HG02943 (cell line): ENCODE measurements around the gene ESF1.

Experiments
- ATAC-seq: cut with Tn5 transposase; IDR thresholded peaks from one replicate; pipeline ENCODE4 v1.9.1; 2021; ENCODE audit warnings: mild to moderate bottlenecking, low read depth, moderate library complexity; ENCODE audit not compliant: unreplicated experiment

The ESF1 gene, protein sequence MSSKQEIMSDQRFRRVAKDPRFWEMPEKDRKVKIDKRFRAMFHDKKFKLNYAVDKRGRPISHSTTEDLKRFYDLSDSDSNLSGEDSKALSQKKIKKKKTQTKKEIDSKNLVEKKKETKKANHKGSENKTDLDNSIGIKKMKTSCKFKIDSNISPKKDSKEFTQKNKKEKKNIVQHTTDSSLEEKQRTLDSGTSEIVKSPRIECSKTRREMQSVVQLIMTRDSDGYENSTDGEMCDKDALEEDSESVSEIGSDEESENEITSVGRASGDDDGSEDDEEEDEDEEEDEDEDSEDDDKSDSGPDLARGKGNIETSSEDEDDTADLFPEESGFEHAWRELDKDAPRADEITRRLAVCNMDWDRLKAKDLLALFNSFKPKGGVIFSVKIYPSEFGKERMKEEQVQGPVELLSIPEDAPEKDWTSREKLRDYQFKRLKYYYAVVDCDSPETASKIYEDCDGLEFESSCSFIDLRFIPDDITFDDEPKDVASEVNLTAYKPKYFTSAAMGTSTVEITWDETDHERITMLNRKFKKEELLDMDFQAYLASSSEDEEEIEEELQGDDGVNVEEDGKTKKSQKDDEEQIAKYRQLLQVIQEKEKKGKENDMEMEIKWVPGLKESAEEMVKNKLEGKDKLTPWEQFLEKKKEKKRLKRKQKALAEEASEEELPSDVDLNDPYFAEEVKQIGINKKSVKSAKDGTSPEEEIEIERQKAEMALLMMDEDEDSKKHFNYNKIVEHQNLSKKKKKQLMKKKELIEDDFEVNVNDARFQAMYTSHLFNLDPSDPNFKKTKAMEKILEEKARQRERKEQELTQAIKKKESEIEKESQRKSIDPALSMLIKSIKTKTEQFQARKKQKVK

DNA sequence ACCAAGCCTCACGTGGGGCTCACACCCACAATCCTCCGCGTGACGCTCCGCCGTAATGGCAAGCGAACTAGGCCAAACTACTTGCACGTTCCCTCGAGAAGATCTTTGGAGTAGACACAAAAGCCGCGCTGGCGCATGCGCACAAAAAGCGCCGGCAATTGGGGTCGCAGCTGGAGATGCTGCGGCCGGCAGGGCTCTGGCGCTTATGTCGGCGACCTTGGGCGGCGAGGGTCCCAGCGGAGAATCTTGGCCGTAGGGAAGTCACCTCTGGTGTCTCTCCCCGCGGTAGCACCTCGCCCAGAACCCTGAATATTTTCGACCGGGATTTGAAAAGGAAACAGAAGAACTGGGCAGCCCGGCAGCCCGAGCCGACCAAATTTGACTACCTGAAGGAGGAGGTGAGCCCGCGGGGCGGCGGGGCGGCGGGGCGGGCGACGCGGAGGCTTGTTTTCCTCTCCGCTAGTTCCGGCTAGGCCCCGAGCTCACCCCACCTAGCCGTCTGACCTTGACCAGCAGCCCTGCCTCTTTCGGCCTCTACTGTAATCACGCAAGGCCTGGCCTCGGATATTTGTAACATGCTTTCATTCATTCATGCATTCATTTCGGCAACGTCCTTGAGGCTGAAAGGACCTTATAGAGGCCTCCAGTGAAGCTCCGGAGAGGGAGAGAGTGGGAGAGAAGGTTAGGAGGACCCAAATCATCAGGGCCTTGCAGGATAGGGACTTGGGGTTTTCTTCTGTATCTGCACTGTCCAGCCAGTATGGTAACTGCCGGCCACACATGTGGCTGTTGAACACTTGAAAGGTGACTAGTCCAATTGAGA lies at the start of gene ESF1, which contains the start of gene NDUFAF5:
Gene ESF1 (minus strand): TSS at position 27 of the 823 bp plus-strand sequence. CDS start 1,779 bp downstream, outside the sequence.
Gene NDUFAF5 (plus strand): TSS at position 136 of the 823 bp plus-strand sequence. CDS start 41 bp downstream, at position 177.
- peak; percentile 95 for ATAC-seq

DNA sequence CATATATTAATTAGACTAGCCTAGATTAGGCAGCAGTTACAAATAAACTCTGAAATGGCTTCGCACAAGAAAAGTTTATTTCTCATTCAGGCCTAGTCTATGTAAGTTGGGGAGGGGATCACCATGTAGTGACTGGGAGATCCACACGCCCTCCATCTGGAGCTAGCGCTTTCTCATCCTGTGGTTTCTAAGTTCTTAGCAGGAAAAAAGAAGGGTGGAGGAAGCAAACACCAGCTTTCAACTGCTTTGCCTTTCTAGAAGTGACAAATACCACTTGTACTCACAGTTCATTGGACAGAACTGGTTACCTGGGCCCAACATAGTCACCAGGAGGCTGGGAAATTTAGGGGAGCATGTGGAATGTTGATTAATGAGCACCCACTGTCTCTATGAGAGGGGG lies 46.8 kb upstream of the ESF1 start:
- no peak for ATAC-seq

DNA sequence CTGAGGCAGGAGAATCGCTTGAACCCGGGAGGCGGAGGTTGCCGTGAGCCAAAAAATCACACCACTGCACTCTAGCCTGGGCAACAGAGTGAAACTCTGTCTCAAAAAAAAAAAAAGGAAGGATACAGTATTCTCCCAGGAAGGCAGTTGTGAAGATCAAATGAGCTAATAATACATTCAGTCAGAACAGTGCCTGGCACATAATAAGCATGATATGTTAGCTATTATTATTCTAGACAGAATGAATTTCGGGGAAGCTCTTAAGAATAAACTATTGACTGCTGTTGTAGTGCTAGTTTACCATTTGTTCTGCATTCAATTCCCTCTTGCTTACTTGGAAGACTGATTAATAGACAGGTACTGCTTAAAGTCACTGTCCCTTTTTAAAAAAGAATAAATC lies 40.7 kb upstream of the ESF1 start:
- no peak for ATAC-seq

DNA sequence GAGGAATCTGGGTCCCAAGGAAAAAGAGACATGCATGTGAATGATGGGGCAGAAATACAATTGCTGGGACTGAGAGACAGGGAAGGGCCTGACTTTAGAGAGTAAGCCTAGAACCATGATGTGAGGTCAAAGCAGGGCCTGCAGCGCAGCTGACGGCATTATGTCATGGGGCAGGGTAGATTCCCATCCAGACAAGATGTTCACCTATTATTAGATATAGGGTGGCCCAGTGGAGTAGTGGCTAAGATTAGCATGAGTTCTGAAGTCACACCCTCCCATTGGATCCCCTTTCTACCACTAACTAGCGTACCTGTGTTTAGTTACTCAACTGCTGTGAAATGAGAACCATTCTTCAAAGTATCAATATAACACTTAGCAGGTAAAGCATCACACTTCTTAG lies 39.7 kb upstream of the ESF1 start:
- ATAC-seq = no peak

DNA sequence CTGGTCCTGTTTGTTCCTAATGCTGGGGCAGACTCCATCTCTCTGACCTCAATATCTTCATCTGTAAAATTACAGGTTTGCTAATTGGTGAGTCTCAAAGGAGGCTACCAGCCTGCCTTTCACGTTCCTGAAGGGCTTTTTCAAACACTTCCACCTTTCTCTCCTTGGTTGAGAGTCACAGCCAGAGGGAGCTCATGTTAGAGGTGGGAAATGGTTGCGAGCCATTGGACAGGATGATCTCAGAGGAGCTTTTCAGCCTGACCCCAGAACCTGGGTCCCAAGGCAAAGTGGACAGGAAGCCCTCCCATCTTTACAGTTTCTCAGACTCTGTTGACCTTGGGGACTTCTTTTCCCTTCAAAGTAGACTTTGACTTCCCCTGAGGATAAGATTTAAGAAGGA lies 37.7 kb upstream of the ESF1 start:
- no peak for ATAC-seq

DNA sequence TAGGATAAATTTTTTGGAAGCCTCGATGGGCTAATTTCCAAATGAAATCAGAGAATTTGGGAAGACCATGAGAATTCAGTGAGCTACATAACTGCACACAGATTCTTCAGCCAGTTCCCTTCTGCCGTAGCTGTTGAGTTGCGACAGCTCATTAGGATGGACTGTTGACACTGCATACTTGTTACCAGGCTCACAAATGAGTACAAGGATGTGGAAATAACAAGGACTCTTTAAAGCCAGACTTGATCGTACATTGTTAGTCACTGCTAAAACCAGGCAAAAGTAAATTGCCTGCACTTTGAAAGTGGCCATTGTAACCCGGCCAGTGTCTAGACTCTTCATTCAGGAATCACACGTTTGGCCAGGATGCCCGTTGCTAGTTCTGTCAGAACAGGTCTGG lies 37.2 kb upstream of the ESF1 start:
- ATAC-seq = no peak

DNA sequence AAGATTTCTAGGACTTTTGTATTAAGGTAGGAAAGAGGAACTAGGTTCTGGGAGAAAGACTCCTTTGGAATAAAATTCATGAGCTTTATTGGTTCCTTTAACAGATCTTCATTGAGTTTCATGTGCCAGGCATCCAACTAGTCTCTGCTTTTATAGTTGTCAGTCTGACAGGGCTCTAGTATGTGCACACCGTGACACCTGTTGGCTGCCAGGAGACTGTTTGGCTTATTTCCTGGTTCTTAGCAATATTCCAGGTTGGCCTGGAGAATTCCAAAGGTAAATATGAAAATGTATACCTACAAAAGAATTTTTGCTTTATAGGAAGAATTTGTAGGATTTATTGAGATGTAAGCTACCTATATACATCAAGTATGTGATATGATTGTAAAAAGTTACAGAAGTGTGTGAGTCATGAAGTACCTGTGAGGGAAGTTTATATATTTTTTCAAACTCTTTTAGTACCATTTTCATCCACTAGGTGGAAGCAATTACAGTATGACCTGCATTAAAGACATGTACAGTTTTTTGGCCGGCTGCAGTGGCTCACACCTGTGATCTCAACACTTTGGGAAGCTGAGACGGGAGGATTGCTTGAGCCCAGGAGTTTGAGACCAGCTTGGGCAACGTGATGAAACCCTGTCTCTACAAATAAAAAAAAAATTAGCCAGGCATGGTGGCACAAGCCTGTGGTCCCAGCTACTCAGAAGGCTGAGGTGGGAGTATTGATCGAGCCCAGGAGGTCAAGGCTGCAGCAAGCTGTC lies 35.3 kb upstream of the ESF1 start:
- ATAC-seq = peak; percentile 76

DNA sequence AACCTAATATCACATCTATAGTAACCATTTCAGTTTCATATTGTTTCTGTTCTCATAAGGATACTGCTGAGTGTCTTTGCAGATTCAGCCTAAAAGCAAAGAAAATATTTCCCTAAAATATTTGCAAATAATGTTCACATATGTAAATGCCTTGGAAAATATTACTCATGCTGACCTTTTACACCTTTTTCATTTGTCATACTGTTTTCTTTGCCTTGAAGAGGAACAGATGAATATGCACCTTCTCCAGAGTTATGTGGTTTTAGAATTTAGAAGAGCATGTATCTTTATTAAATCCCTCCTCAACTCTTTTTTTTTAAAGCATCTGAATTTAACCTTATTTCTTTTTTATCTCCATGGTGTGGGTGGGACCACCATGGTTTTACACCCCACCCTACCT lies 32.6 kb upstream of the ESF1 start:
- no peak for ATAC-seq

DNA sequence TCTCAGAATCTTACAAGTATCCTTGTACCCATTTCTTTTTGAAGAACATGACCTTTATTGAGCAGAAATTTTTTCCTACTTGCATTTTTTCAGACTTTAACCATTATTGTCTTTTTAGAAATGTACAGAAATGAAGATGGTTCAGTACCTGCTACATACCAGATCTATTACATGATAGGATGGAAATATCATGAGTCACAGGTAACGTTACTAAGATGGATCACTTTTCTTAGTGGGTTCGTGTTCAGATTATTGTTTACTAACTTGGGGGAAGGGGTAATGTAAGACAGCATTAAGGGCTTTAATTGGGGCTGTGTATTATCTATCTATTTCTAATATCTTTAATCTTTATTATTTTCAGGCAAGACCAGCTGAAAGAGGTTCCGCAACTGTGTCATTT lies 32.0 kb upstream of the ESF1 start:
- no peak for ATAC-seq

DNA sequence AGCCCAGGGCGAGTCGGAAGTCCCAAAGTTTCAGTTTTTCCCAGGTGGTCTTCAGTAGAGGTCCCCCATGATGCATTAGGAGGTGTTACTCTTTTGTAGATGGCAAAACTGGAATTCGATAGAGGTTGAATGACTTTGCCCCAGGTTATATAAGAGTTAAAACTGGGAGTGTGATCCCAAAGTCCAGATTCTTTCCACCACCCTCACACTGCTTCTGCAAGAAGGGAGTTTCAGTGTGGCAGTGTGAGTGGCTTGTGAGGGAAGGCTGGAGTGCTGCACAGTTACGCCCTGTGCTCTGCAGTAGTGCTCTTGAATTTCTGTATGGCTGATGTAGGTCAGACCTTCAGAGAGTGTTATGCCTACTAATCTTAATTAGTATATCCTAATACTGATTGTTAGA lies 30.0 kb upstream of the ESF1 start:
- no peak for ATAC-seq

DNA sequence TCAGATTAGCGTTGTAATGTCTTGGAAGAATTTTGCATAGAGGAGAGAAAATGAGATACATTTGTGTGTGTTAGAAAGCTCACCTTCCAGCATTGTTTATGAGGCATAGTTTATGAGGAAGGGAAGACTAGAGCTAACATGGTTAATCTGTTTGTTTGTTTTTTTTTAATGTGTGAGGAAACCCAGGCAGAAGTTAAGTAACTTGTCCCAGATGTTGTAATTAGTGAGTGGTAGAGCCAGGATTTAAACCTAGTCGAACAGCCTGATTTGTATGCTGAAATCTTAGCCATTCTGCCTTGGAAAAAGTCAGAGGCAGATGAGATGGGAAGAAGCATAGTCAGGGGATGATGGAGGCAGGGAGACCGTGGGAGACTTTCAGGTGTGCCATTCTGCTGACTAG lies 29.2 kb upstream of the ESF1 start:
- ATAC-seq = no peak

DNA sequence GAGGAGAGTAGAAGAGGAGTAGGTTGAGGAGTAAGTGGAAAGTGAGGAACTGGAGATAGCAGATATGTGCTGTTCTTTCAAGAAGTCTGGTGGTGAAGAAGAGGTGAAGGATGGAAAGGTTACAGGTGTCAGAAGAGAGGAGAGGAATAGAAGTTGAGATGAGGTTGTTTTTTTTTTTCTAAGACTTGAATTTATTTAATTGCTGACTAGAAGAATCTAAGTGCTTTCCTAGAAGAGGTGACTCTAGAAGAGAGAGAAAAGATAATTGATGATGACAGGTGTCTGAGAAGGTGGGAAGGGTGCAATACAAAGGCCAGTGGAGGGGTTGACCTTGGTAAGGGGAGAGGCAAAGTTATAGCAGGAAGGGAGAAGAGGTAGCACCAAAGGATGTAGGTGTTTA lies 25.7 kb upstream of the ESF1 start:
- no peak for ATAC-seq

DNA sequence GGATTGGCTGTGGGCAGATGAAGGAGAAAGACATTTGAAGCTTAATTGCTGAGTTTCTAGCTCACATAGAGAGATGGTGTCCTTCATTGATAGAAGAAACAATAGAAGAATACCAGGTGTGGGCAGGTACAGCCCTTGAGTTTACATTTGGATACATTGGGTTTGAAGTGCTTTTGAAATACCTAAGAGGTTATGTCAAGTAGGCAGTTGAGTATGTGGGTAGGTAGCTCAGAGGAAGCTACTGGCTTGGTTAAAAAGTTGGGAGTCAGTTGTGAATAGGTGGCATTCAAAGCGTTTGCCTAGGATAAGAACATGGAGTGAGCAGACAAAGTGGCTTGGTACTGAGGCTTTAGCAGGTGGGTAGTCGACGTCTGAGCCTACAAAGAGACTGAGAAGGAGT lies 25.1 kb upstream of the ESF1 start:
- ATAC-seq = no peak

DNA sequence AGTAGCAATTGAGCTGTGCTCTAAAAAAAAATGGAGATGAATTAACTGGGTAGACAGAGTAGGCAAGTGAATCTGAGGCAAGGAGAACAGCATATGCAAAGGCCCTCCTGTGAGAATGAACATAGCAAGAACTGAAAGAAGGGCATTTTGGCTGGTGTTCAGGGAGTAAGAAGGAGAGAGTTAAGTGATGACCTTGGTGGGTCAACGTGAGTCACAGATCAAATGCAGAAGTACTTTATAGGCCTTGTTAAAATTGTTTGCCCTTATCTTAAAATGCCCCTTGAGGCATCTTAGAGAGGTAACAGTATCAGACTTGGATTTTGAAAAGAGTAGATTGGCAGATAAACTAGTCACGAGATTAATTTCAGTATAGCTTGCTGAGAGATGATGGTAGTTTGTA lies 24.7 kb upstream of the ESF1 start:
- no peak for ATAC-seq

DNA sequence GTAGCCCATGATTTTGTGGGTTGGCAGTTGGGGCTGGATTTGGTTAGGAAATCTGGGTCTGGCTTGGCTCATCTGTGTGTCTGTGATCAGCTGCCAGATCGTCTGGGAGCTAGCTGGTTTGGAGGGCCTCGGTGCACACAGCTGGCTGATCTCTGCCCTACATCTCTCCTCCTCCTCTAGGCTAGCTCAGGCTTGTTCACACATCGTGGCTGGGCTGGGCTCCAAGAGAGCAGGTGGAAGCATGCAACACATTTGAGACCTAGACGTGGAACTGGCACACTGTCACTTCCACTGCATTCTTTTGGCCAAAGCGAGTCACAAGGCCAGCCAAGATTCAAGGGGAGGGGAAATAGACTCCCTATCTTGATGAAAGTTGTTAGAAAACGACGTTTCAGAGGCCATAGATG lies 16.0 kb upstream of the ESF1 start:
- no peak for ATAC-seq

DNA sequence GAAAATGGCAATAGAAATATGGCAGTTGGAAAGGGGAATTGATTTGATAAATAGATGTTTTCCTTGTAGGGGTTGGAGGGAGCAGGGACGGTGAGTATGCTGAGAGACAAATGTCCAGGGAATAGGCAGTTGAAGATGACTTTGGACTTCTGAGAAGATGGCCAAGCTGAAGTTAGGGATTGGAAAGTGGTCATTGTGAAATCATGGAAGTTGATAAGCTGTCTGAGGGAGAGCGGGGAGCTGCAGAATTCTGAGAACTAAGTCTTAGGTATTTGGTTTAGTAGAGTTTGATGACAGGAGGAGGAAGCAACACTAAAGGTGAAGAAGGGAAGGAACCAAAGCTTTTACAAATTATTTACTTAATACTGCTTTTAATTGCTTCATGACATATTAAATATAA lies 15.3 kb upstream of the ESF1 start:
- no peak for ATAC-seq

DNA sequence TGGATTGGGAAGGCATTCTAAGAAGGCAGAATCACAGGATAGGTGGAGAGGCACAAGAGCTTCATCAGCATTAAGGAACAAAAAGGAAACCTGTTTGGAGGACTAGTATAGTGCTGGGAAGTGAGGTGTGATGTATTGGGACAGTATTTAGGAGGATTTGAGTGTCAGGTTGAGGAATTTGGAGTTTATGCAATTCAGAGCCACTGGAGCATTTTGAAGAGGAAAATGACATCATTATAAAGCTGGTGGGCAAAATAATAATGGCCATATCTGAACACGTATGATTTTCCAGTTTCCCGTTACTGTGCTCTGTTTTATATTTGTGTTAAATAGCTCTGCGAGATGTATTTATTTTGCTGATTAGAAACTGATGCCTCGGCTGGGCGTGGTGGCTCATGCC lies 14.3 kb upstream of the ESF1 start:
- ATAC-seq = no peak

DNA sequence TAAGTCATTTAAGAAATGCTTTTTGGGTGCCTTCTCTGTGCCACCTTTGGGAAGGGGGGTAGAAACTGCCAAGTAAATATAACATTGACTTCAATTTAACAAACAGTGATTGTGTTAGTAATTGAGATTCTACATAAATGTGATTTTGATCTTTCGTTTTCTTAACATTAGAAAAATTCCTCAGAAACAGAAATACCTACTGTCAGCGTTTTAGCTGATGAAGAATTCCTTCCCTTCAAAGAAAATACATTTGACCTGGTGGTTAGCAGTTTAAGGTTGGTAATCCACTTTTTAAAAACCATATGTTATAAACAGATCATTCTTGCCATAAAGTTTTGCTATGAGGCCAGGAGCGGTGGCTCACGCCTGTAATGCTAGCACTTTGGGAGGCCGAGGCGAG lies 9.9 kb upstream of the ESF1 start:
- no peak for ATAC-seq

DNA sequence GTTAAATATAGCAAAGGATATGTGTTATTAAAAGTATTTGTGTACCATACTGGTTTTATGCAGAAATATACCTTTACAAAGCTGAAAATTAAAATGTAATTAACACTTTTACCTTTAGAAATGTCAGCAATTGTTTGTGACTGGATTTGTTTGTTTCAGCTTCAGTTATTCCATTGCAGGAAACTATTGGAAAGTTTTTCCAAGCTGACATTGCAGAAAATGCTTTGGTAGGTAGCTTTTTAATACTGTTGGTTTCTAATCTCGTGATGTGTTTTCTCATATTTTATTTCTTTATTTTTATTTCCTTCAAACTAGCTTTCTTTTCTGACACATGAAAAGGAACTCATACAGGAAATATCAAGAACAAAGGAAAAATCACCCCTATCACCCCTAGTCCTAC lies 8.3 kb upstream of the ESF1 start:
- no peak for ATAC-seq
